CD14-positive monocyte (primary cell): Measurements from ENCODE around the gene TBCEL. TPM values are rescaled to one million over a fixed set of nuclear protein-coding genes. Genes with fewer than 3 reads are reported as not detected.
A peak's percentile ranks its signal among the peaks of the same experiment; 100 is the strongest.

ENCODE experiments used
- DNase-seq, 3 donors: peaks; one replicate each; pipeline ENCODE4 v3.0.0-alpha.2; 2011 to 2022
- H2AFZ ChIP-seq: 2 replicates; pipeline ENCODE4 v1.6.0; 2012; ENCODE audit warnings: mild to moderate bottlenecking, low read depth, low read length, inconsistent platforms; ENCODE audit not compliant: insufficient read depth, poor library complexity, severe bottlenecking
- H3K27ac ChIP-seq, 2 donors: 1 replicate in 1 of 2; 2 replicates in 1 of 2; pipeline ENCODE4 v1.5.1; 2012 to 2013; ENCODE audit warnings: low read length in 2 of 2, control low read depth in 1 of 2, inconsistent platforms in 1 of 2, low read depth in 1 of 2, mild to moderate bottlenecking in 1 of 2
- H3K27me3 ChIP-seq, 2 donors: one replicate each; pipeline versions ENCODE4 v1.6.0 to v1.6.1; 2011 to 2013; ENCODE audit warnings: low read length in 2 of 2; ENCODE audit not compliant: control insufficient read depth in 2 of 2, insufficient read depth in 2 of 2
- H3K36me3 ChIP-seq, 2 donors: replicated peaks in 1 of 2; 1 replicate in 1 of 2; 2 replicates in 1 of 2; pipeline versions ENCODE4 v1.5.1 to v1.6.1; 2012 to 2013; ENCODE audit warnings: low read length in 2 of 2, control low read depth in 1 of 2, inconsistent platforms in 1 of 2, mild to moderate bottlenecking in 1 of 2; ENCODE audit not compliant: insufficient read depth in 2 of 2, control insufficient read depth in 1 of 2
- H3K4me1 ChIP-seq, 2 donors: 1 replicate in 1 of 2; 2 replicates in 1 of 2; pipeline versions ENCODE4 v1.5.1 to v1.6.1; 2012 to 2013; ENCODE audit warnings: low read length in 2 of 2, control low read depth in 1 of 2, inconsistent platforms in 1 of 2, mild to moderate bottlenecking in 1 of 2, moderate library complexity in 1 of 2; ENCODE audit not compliant: insufficient read depth in 2 of 2, control insufficient read depth in 1 of 2
- H3K4me2 ChIP-seq: replicated peaks from 2 replicates; pipeline ENCODE3; 2012; ENCODE audit warnings: low read length, moderate library complexity, mild to moderate bottlenecking; ENCODE audit not compliant: poor library complexity, severe bottlenecking; ENCODE audit errors: extremely low read depth
- H3K4me3 ChIP-seq, 3 experiments: fragments of 200-600 bp in 1 of 3; sonication (generic) in 1 of 3; replicated peaks in 1 of 3; 1 replicate in 2 of 3; 2 replicates in 1 of 3; pipeline ENCODE4 v1.5.1; 2011 to 2013; ENCODE audit warnings: low read length in 3 of 3, mild to moderate bottlenecking in 3 of 3, control low read depth in 2 of 3, low read depth in 2 of 3, inconsistent platforms in 1 of 3, moderate library complexity in 1 of 3
- H3K79me2 ChIP-seq: 2 replicates; pipeline ENCODE4 v1.6.0; 2012; ENCODE audit warnings: mild to moderate bottlenecking, control low read depth, inconsistent platforms, low read length, moderate library complexity; ENCODE audit not compliant: insufficient read depth
- H3K9ac ChIP-seq: 2 replicates; pipeline ENCODE4 v1.6.0; 2017; ENCODE audit warnings: low read length, mild to moderate bottlenecking; ENCODE audit not compliant: insufficient read depth, poor library complexity, severe bottlenecking
- H3K9me3 ChIP-seq, 2 donors: replicated peaks in 1 of 2; 1 replicate in 1 of 2; 2 replicates in 1 of 2; pipeline versions ENCODE4 v1.5.1 to v1.6.1; 2012 to 2013; ENCODE audit warnings: low read length in 2 of 2, control low read depth in 1 of 2; ENCODE audit not compliant: control insufficient read depth in 1 of 2, insufficient read depth in 1 of 2
- H4K20me1 ChIP-seq: 2 replicates; pipeline ENCODE4 v1.6.0; 2012; ENCODE audit warnings: mild to moderate bottlenecking, low read length, control low read depth, moderate library complexity; ENCODE audit not compliant: insufficient read depth
- H3K27ac Mint-ChIP-seq, 7 donors: one replicate each; pipeline ENCODE4 v1.8.0; 2020; ENCODE audit warnings: mild to moderate bottlenecking in 7 of 7, mixed read lengths in 7 of 7, moderate library complexity in 6 of 7, inconsistent platforms in 2 of 7
- H3K27me3 Mint-ChIP-seq, 3 donors: one replicate each; pipeline ENCODE4 v1.8.0; 2021 to 2022; ENCODE audit warnings: low read depth in 3 of 3, mild to moderate bottlenecking in 3 of 3, mixed read lengths in 3 of 3, moderate library complexity in 3 of 3, inconsistent platforms in 1 of 3
- H3K36me3 Mint-ChIP-seq, 2 donors: one replicate each; pipeline ENCODE4 v1.8.0; 2020; ENCODE audit warnings: mixed read lengths in 2 of 2, inconsistent platforms in 1 of 2, mild to moderate bottlenecking in 1 of 2
- H3K4me1 Mint-ChIP-seq: one replicate; pipeline ENCODE4 v1.8.0; 2020; ENCODE audit warnings: mild to moderate bottlenecking, mixed read lengths
- H3K4me3 Mint-ChIP-seq, 2 donors: one replicate each; pipeline ENCODE4 v1.8.0; 2020; ENCODE audit warnings: mild to moderate bottlenecking in 2 of 2, mixed read lengths in 2 of 2, moderate library complexity in 1 of 2
- H3K9me3 Mint-ChIP-seq, 7 donors: one replicate each; pipeline ENCODE4 v1.8.0; 2020 to 2022; ENCODE audit warnings: mixed read lengths in 7 of 7, mild to moderate bottlenecking in 6 of 7, moderate library complexity in 6 of 7, inconsistent platforms in 2 of 7
- CTCF ChIP-seq: fragments of 200-600 bp; IDR thresholded peaks from one replicate; pipeline ENCODE4 v1.8.0; 2022; ENCODE audit warnings: antibody characterized with exemption, mild to moderate bottlenecking
- WGBS: methylation state at CpG from one replicate; pipeline ENCODE4 v1.1.5; 2013; ENCODE audit warnings: missing lambda C conversion rate; ENCODE audit not compliant: insufficient coverage; 5-methylcytosine and 5-hydroxymethylcytosine counted together
- intact Hi-C, 2 donors: fragments of 100-400 bp; cut with micrococcal nuclease; formaldehyde crosslinking; loops; one replicate each; pipeline versions ENCODE4 v1.15.0 to v1.15.1; 2023
- polyA minus RNA-seq: library from RNA; depleted of rRNA, polyadenylated mRNA; stranded (reverse); fragments of >200 nt; gene quantifications from 2 replicates; pipeline ENCODE4 v1.2.3, GENCODE V29; 2012
- polyA plus RNA-seq, 3 donors: library from polyadenylated mRNA; depleted of rRNA in 1 of 3; unstranded in 2 of 3; stranded (reverse) in 1 of 3; fragments of 300-500 nt in 2 of 3; fragments of >200 nt in 1 of 3; fragmentation: Illumina TruSeq in 2 of 3; gene quantifications; 1 replicate in 2 of 3; 2 replicates in 1 of 3; pipeline ENCODE4 v1.2.3, GENCODE V29; 2012 to 2021
- total RNA-seq, 12 experiments: library from RNA in 1 of 12; stranded (reverse) in 1 of 12; fragments of 120-200 nt in 1 of 12; gene quantifications; one replicate each; pipeline ENCODE4 v1.2.4 and lab custom pipeline; 2013 to 2026; ENCODE audit warnings: mixed read lengths in 6 of 12, inconsistent platforms in 1 of 12

The TBCEL gene
- total RNA-seq (2013), result 25.8 TPM
- 1 to 10 TPM; 3.9 to 6.5 (median 5.0) TPM for polyA plus RNA-seq
- 6.1 and 9.7 TPM in 2 replicates for polyA minus RNA-seq
- 3.6 to 12.5 (median 9.1) reads per million in 11 experiments for total RNA-seq (lab: John Stamatoyannopoulos, UW)

- intact Hi-C loops, result no loop called here
- WGBS, result 2% methylated on average over 53 of the region's 54 CpGs
These were observed at the start of gene TBCEL for GRCh38 chr11:121023848-121024751. TSS of gene TBCEL (plus strand) at chr11:121024102. CDS start at chr11:121045691, 21,589 bp downstream.

More at GRCh38 chr11:121023848-121024751, at the start of gene TBCEL:
- H3K36me3 ChIP-seq, result no peaks in the 10 kb centered on the region
- peak within 1 kb of the TSS; percentile 79 to 87 for H3K4me3 Mint-ChIP-seq
- H3K27ac Mint-ChIP-seq, result peak within 1 kb of the TSS; percentile 19 to 88 (median 67)
- H3K79me2 ChIP-seq, result peaks cover 14% of the 10 kb centered on the region
- no peak for TF ChIP-seq CTCF
- peaks cover 2 to 8% of the 10 kb centered on the region in 2 donors for H3K36me3 Mint-ChIP-seq
- peaks cover 24% of the 10 kb centered on the region for H3K4me1 Mint-ChIP-seq
- peak; percentile 58 to 77 (median 61) for DNase-seq
- peak within 1 kb of the TSS in 1 of 2 donors; percentile 76 for H3K27ac ChIP-seq
- H3K27me3 Mint-ChIP-seq, result peaks cover 0 to 8% (median 2%) of the 10 kb centered on the region in 3 donors
- H3K27me3 ChIP-seq, result peaks cover 0 to 2% of the 10 kb centered on the region in 2 donors
- peak within 1 kb of the TSS; percentile 78 for H3K9ac ChIP-seq
- H3K9me3 Mint-ChIP-seq, result peaks cover 0 to 9% (median 0%) of the 10 kb centered on the region in 7 donors
- H4K20me1 ChIP-seq, result peaks cover 9% of the 10 kb centered on the region
- peaks cover 16 to 17% of the 10 kb centered on the region in 2 donors for H3K4me1 ChIP-seq
- peak within 1 kb of the TSS; percentile 85 for H2AFZ ChIP-seq
- H3K4me2 ChIP-seq, result peak within 1 kb of the TSS; percentile 79
- H3K4me3 ChIP-seq, result peak within 1 kb of the TSS; percentile 65 to 77 (median 69)
- H3K9me3 ChIP-seq, result no peaks in the 10 kb centered on the region
